HG02763 (cell line): ENCODE data around the gene CYP19A1.
"Not testable (repeated sequence)": the region's sequence is repeated elsewhere in the genome, so short reads cannot be mapped to it uniquely, and the experiment has no call there.

Source experiments
- ATAC-seq: cut with Tn5 transposase; IDR thresholded peaks from one replicate; pipeline ENCODE4 v1.9.1; 2021; ENCODE audit warnings: mild to moderate bottlenecking, moderate library complexity; ENCODE audit not compliant: unreplicated experiment

The CYP19A1 gene

GRCh38 chr15:51188791-51189190, 149.6 kb downstream of the CYP19A1 start:
- not testable (repeated sequence) for ATAC-seq

GRCh38 chr15:51186891-51187290, 151.5 kb downstream of the CYP19A1 start:
- no peak for ATAC-seq

GRCh38 chr15:51186181-51186705, 152.2 kb downstream of the CYP19A1 start:
- ATAC-seq: no peak

- no peak for ATAC-seq
Measured at GRCh38 chr15:51185213-51186159, 152.9 kb downstream of the CYP19A1 start.

GRCh38 chr15:51184627-51185026, 153.8 kb downstream of the CYP19A1 start:
- ATAC-seq: no peak

- no peak for ATAC-seq
Measured at GRCh38 chr15:51183076-51183475, 155.3 kb downstream of the CYP19A1 start.

GRCh38 chr15:51181905-51182304, 156.5 kb downstream of the CYP19A1 start:
- ATAC-seq: no peak

- ATAC-seq: no peak
Measured at GRCh38 chr15:51181221-51181620, 157.2 kb downstream of the CYP19A1 start.

- no peak for ATAC-seq
Measured at GRCh38 chr15:51180534-51180933, 157.9 kb downstream of the CYP19A1 start.

- no peak for ATAC-seq
Measured at GRCh38 chr15:51180011-51180410, 158.4 kb downstream of the CYP19A1 start.

GRCh38 chr15:51172193-51172592, 166.2 kb downstream of the CYP19A1 start:
- ATAC-seq: no peak

- ATAC-seq: no peak
Measured at GRCh38 chr15:51171634-51171932, 166.8 kb downstream of the CYP19A1 start.

GRCh38 chr15:51170882-51171633, 167.3 kb downstream of the CYP19A1 start:
- no peak for ATAC-seq

GRCh38 chr15:51168700-51169099, 169.7 kb downstream of the CYP19A1 start:
- ATAC-seq: no peak

GRCh38 chr15:51163843-51164242, 174.6 kb downstream of the CYP19A1 start:
- no peak for ATAC-seq

- ATAC-seq: peak; percentile 57
Measured at GRCh38 chr15:51162865-51163762, 175.3 kb downstream of the CYP19A1 start.

GRCh38 chr15:51161491-51162220, 176.7 kb downstream of the CYP19A1 start:
- ATAC-seq: no peak

GRCh38 chr15:51160484-51160883, 177.9 kb downstream of the CYP19A1 start:
- no peak for ATAC-seq
